HG03103 (cell line): ENCODE measurements around the gene EGFR.
"Not testable (repeated sequence)": the region's sequence is repeated elsewhere in the genome, so short reads cannot be mapped to it uniquely, and the experiment has no call there.

Experiments used
- ATAC-seq: cut with Tn5 transposase; IDR thresholded peaks from one replicate; pipeline ENCODE4 v1.9.1; 2021; ENCODE audit warnings: low read depth; ENCODE audit not compliant: unreplicated experiment

Gene EGFR

DNA sequence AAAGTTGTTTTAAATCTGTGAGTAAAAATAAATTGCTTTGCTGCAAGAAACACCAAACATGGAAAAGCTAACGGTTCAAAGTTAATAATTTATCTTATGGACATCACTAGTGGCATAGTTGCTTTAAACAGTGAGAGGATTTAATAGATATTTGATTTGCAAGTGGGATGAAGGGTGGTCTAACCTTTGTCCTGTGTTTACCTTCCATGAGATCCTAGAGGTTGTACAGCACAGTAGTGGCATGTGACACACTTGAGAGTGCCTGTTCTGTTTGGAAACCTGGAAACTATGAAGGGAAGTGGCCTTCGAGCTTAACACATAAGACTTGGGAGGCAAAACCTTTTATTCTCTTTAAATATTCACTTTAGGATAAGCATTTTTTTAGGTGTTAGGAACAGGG, 16.0 kb downstream of the EGFR start:
- ATAC-seq: no peak

DNA sequence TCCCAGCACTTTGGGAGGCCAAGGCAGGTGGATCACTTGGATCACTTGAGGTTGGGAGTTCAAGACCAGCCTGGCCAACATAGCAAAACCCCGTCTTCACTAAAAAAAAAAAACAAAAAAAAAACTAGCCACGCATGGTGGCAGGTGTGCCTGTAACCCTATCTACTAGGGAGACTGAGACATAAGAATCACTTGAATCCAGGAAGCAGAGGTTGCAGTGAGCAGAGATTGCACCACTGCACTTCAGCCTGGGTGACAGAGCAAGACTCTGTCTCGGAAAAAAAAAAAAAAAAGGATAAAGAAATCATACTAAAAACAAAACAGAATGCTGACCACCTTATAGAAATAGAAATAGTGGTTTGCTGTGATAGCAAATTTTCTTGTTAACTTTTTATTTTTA, 16.6 kb downstream of the EGFR start:
- ATAC-seq: not testable (repeated sequence)

DNA sequence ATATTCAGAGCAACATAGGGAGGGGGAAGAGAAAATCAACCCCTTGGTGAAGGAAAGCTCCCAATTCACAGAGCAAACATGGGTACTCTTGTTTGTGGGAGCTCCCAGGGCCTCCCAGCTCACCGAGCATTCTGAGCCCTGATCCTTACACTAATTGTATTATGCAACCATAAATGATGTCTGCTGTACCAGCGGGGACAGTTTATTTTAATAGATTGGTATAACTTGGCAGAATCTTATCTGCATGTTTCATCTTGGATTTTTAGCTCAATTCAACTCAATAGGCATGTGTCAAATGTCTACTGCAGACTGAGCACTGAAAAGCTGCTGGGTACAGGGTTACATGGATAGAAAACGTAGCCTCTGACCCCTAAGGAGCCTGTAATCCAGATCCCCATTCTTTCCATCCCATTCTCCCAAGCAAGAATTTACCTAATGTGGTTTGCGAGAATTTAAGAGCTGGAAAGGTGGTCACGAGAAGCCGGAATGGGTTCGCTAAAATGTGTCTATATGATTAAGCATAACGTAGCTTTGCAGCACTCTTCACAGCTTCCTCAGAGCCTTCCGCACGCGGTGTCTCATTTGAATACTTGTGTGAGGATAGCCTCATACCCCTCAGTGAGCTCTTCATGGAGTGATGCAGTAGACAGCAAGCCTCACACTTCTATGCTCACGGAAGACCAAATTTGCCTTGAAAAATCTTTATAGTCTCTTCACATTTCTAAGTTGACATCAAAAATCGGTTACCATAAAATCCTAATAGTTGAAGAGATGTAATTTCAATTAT, 18.3 kb downstream of the EGFR start:
- ATAC-seq: no peak

DNA sequence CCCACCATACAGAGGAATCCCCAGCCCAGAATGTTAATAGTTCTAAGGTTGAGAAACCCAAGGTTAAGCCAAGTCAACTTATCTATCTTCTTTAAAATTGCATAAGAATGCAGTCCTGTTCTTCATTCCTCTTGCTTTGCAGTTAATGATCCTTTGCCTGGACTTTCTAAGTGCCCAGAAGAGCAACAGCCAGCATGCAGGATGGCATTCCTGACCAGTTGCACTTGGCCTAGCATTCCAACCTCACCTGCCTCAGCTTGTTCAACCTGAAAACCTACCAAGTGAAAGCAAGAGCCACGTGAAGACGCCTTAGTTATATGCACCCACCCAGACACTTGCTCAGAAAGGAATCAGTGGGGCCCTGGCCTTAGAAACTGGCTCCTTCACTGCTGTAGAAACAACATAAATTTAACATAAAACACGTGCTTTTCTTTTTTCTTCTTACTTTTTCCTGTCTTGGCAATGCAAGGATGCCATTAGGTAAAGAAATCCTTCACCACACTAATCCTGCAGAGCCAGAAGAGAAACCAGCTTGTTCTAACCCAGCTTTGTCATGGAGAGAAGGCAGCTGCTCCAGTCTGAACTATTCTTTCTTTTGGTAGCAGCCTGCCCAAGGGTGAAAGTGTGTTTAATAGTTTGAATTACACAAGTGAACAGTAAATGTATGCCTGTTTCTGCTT, 25.0 kb downstream of the EGFR start:
- no peak for ATAC-seq

DNA sequence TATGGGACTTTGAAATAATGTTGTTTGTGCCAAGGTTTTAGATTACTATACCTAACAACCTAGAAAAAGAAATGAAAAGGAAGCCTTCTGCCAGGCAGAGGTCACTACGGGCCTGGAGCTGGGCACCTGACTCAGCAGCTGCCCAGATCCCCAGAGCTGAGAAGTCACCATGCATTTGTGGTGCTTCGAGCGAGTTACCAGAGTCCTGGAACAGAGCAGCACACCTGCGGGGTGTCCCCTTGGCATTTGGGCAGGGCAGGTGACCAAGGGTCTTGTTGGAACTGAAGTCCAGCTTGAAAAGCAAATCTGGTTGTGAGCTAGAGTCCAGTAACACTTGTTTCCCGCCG, 25.5 kb downstream of the EGFR start:
- ATAC-seq: no peak

DNA sequence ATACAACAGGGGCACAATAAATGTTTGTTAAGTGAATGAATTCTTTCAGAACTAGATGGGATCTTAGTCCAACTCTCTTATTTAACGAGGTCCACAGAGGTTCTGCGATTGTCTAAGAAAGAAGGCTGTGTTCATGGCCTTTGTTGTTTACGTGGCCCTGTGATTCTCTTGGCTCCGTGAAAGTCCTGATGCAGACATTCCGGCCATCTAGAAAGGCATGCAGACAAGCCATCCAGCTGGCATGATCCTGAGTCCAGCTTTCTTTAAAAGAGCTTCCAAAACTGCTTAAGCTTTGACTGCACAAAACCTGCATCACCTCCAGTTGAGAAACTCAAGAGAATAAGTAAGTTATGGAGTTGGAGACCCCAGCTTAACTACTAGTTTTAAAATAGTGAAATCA, 26.0 kb downstream of the EGFR start:
- no peak for ATAC-seq

DNA sequence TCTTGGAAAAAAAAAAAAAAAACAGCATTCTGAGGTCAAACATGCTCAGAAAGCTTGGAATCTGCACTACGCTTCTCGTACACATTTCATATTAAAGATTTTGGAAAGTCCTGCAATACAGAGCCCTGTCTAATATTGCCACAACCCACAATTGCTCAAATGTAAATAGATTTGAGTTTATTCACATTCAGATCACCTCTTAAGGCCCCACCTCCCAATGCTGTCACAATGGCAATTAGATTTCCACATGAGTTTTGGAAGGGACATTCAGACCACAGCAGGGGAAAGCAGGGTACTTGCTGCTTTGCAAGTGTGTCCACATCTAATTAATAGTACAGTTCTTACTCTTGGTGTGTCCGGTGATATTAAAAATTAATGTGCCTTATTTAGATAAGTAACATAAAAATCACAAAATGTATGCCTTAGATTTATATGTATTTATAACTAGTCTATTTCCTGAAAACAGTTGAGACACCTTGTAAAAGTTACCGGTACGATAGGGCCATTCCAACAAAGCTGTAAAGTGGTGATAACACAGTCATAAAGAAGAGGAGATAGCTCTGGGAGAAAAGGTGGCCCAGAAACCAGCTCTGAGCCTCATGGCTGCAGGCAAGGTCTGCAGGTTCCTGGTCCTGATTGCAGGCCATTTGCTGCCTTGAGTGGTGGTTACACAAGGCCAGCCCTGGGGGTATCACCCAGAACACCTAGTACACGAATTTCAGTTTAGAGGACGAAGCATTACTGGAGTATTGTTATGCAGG, 27.9 kb downstream of the EGFR start:
- ATAC-seq: no peak

DNA sequence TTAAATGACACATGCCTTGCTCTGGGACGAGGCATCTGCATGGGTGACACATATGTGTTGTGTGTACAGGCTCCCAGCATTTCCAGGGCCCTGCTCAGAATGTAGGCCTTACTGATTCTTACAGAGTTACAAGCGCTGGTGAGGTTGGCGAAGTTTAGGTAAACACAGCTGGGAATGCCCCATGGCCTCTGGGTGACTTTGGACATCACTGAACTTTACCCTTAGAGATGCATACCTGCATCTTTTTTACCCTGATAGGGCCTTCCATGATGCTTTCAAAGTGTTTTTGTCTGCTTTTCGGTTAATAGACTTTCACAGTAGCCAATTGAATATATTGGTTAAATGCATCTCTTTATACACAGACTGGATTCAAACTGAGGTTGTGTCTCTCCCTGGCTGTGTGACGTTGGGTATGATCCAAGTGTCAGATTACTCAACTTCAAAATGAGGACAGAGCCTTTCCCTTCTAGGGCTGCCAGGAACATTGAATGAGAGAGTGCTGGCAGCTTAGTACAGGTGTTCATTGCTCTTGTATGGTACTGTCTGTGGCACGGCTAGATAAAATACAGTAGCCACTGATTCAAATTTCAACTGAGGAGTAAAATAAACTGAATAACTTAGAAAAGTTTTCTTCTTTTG, 29.5 kb downstream of the EGFR start:
- ATAC-seq: no peak

DNA sequence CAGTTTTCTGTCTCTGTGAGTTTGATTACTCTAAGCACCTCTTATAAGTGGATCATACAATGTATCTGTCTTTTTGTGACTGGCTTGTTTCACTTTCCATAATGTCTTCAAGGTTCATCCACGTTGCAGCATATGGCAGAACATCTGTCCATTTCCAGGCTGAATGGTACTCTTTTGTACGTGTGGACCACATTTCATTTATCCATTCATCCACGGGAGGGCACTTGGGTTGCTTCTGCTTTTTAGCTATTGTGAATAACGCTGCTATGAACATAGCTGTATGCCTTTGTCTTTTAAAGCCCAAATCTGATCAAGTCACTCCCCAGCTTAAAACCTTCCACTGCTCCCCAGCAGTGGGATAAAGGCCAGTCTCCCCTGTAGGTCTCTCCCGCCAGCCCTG, 31.5 kb downstream of the EGFR start:
- no peak for ATAC-seq

DNA sequence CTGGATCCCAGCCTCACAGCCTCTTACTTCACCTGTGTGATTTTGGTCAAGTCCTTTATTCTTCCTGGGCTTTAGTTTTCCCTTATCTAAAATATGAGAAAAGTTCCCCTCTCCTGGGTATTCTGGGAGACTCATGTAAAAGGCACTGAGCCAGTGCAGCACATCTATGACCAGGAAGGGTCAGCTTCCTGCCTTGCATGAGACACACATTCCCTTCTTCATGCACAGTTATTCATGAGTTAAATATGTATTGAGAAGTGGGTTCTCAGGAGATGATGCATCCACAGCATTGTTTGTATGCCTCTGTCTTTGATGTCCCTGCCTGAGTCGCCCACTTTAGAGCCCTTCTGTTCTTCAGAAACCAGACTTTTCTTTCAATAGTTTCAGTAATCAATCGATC, 33.3 kb downstream of the EGFR start:
- ATAC-seq: no peak

DNA sequence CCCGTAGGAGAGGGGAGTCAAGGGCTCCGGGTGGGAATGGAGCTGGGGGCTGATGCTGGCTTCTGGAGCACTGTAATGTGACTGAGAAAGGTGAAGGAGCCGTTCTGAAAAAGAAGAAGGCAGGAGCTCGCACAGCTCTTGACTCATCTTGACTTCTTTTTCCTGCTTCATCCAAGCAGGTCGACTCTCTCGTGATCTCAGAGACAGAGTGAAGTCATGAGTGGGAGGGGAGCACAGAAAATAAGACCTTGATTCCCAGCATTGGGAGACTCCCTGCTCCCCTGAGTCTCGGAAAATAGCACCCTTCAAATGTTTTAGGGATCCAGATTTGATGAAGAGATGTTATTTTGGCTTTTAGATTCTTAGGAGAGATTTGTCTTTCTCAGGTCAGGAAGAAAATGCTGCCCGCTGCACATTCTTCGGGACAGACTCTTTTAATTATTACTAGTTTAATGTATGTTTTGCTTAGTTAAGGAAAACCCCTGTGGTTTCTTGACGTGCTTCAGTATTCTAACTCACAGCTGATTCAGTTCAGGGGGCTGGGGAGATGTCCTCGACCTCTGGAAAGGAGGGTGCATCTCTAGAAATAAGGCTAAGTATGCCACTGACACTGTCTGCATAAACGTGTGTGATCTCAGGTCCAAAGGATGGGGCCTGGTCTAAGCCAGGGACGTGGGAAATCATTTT, 34.1 kb downstream of the EGFR start:
- ATAC-seq: no peak

DNA sequence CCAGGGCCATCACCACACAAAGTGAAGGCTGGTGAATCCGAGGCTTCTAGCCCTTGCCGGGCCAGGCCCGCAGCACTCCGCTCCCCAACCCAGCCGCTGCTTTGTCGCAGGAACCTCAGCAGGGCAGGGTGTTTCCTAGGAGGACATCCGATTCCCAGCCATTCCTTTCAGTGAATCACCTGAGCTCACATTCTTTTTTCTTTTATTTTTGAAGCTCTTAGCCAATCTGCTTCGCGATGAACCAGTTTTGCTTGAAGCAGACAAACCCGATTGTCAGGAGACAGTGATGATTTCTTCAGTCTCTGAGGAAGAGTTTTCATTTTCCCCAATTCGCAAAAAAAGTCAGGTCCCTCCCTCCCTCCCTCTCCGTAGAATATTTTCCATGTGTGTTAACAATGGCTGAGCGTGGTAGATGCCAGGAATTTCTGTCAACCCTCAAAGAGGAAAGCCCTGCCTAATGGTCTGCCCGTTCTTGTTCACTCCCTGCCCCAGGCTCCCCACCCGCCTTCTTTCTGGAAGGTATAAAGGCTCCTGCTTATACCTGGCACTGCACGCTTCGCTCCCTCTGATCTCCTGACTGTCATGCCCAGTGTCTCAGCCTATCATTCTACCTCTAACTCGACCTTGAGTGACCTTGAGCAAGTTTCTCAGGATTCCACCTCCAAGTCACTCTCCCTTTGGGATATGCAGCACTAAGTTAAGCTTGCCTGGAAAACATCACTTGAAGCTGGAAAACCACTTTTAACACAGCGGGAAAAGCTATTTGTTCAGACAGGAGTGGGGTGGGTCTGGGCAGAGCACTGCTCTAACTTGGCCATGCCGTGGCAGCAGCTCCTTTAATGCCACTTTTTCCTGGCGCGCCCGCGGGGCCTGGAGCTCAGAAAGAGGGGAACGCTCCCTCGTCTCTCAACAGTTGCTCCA, 35.1 kb downstream of the EGFR start:
- ATAC-seq: no peak

DNA sequence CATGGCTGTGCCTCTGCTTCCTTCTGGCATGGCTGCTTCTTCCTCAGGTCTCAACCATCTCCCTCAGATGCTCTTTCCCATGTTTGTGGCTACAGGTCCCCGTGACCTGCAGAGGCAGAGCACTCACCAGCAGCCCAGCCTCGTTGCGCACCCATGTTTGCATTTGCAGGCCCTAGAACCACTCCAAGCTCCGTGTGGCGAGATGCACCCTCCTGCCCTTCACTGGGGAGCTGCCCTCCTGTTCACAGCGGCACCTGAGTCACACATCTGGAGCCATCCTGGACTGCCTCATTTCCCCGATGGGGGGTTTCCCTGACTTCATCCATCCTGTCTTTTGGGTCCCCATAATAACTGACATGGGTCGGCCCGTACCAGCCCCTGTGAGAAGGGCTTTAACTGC, 35.9 kb downstream of the EGFR start:
- ATAC-seq: no peak

DNA sequence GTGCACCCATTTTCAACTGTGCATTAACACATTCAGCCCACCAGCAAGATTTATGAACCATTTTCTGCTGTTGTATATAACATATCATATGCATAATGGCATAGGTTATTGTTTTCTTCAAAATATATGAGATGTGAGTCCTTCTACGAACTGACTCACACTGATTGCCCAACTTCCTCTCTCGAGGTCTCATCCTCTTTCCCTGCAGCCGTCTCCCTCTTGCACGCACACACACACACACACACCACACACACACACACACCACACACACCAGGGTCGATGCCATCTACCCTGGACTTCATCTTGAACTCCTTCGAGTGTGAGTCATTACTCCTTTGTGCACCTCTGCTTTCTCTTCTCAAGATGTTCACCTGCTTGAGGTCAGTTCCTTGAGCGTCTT, 36.7 kb downstream of the EGFR start:
- ATAC-seq: no peak

DNA sequence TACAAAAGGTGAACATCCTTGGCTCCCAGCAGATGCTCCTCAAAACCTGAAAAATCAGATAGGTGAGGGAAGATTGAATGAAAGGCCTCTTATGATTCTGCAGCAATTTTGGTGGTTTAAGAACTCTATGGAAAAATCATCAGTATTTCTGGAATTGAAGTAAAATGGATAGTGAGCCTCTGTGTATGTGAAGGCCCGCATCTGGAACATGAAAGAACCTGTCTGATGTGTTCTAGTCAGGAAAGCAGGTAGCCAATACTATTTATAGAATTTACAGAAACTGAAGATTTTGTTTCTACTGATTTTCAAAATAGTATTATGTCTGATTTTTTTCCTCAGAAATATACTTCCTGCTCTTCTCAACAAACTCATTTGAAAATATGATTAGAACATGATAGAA, 37.3 kb downstream of the EGFR start:
- no peak for ATAC-seq

DNA sequence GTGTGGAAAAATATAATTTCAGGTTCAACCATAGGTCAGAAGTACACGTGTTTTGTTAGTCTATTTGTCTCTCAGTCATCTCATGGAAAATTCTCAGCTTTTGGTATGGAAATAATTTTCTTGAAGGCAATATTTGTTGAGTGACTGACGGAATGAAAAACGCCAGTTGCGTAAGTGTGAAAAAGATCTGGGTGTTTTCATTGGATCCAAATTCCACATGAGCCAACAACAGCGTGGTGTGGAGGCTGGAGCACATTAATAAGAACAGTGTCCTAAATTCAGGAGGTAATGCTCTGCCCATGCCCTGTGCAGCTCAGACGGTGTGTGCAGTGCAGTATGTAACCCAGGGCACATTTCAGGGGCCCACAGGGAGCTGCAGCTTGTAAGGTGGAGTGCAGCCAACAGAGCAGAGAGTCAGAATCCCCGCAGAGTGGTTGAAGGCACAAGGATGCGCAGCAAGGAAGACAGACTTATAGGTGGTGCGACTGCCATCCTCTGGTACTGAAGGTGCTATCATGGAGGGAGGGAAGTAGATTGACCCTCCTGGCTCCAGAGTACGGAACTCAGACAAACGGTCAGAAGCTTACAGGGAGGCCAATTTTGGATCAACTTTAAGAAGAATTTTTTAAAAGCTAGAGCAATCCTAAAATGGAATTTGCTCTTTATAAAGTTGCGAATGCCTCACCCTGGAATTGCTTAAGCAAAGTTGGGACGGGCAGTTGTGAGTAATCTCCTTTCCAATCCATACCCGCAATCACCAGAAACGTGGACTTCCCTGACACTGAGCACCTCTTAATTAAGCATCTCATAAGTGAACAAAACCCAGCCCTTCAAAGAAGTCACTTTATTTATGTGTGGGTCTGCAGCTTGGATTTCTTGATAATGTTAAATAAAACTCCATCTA, 38.0 kb downstream of the EGFR start:
- no peak for ATAC-seq

DNA sequence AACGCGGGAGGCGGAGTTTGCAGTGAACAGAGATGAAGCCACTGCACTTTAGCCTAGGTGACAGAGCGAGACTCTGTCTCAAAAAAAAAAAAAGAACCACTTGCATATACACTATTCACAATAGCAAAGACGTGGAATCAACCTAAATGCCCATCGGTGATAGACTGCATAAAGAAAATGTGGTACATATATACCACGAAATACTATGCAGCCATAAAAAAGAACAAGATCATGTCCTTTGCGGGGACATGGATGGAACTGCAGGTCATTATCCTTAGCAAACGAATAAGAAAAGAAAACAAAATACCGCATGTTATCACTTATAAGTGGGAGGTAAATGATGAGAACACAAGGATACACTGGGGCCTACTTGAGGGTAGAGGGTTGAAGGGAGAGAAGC, 39.5 kb downstream of the EGFR start:
- no peak for ATAC-seq

DNA sequence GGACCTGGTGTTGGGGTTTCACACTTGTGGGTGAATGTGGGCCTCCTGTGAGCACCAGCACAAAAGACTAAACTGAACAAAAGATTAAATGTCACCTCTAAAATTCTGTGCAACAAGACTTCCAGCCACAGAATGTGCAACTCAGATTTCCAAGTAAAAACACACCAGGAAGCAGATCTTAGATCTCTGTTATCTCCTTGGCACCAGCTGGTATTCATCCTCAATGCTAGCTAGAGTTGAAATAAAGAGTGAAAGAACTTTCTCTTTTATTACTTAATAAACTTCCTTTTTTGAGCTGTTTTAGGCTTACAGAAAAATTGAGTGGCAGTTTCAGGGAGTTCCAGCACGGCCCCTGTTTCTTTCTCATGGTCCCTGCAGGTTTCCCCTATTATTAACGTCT, 40.2 kb downstream of the EGFR start:
- no peak for ATAC-seq

DNA sequence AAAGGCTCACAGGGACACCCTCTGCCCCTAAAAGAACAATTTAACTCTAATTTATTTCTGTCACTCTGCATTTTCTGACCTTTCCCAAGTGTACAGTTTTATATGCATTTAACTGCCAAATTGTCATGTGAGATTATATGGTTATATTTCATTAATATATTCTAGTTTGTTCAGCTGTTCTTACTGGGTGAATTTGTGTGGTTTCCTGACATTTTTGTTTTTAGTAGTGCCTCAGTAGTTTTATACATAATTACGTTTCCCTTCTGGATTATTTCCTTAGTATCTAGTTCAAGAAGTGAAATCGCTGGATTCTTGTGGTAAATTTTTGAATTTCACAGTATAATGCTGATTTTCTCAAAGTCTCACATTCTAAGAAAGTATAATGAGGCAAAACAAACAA, 41.3 kb downstream of the EGFR start:
- ATAC-seq: no peak
